Kidney tubule cell (primary cell): ENCODE results near the gene OTOF.

Experiments
- DNase-seq: peaks from one replicate; pipeline ENCODE4 v3.0.0-alpha.2; 2018; ENCODE audit warnings: low spot score

OTOF gene

GRCh38 chr2:26477911-26478253, at the start of gene OTOF:
Gene OTOF (minus strand): TSS chr2:26478124.
- DNase-seq, result peak; percentile 11

- peak; percentile 30 for DNase-seq
Observed at GRCh38 chr2:26526589-26526988, 48.7 kb upstream of the OTOF start.

GRCh38 chr2:26526105-26526504, 48.2 kb upstream of the OTOF start:
- no peak for DNase-seq

- no peak for DNase-seq
Observed at GRCh38 chr2:26523750-26524149, 45.8 kb upstream of the OTOF start.

- no peak for DNase-seq
Observed at GRCh38 chr2:26522751-26523171, 44.8 kb upstream of the OTOF start.

- no peak for DNase-seq
Observed at GRCh38 chr2:26522325-26522724, 44.4 kb upstream of the OTOF start.

- DNase-seq, result no peak
Observed at GRCh38 chr2:26521913-26522180, 43.9 kb upstream of the OTOF start.

GRCh38 chr2:26521054-26521912, 43.4 kb upstream of the OTOF start:
- DNase-seq, result no peak

- no peak for DNase-seq
Observed at GRCh38 chr2:26520148-26520449, 42.2 kb upstream of the OTOF start.

GRCh38 chr2:26519396-26520147, 41.6 kb upstream of the OTOF start:
- DNase-seq, result no peak

- no peak for DNase-seq
Observed at GRCh38 chr2:26516781-26517180, 38.9 kb upstream of the OTOF start.

- no peak for DNase-seq
Observed at GRCh38 chr2:26516246-26516645, 38.3 kb upstream of the OTOF start.

- no peak for DNase-seq
Observed at GRCh38 chr2:26515771-26516170, 37.8 kb upstream of the OTOF start.

- no peak for DNase-seq
Observed at GRCh38 chr2:26514045-26514444, 36.1 kb upstream of the OTOF start.

GRCh38 chr2:26513261-26513660, 35.3 kb upstream of the OTOF start:
- no peak for DNase-seq

- DNase-seq, result no peak
Observed at GRCh38 chr2:26511466-26511865, 33.5 kb upstream of the OTOF start.

- DNase-seq, result no peak
Observed at GRCh38 chr2:26510344-26510973, 32.5 kb upstream of the OTOF start.

GRCh38 chr2:26509141-26509540, 31.2 kb upstream of the OTOF start:
- DNase-seq, result no peak

GRCh38 chr2:26507932-26508331, 30.0 kb upstream of the OTOF start:
- DNase-seq, result no peak

- DNase-seq, result no peak
Observed at GRCh38 chr2:26507088-26507487, 29.2 kb upstream of the OTOF start.

GRCh38 chr2:26506279-26506678, 28.4 kb upstream of the OTOF start:
- DNase-seq, result no peak

- DNase-seq, result no peak
Observed at GRCh38 chr2:26504002-26504401, 26.1 kb upstream of the OTOF start.

- DNase-seq, result peak; percentile 81
Observed at GRCh38 chr2:26503231-26503880, 25.4 kb upstream of the OTOF start.
